Measurements from ENCODE around the gene CCDC71.

Gene CCDC71

GRCh38 chr3:49163609-49164008 lies 2.5 kb downstream of the CCDC71 start:
- H3K27ac ChIP-seq (ENCODE audit: low read length), result no peak overlapping the region
- H2AFZ ChIP-seq (ENCODE audit: low read depth, low read length), result no peak overlapping the region
- H3K9me3 ChIP-seq (ENCODE audit: insufficient read depth, low read length, severe bottlenecking), result peaks cover 7% of the 10 kb centered on the region
- H3K4me1 ChIP-seq (ENCODE audit: insufficient read depth, low read length), result peaks cover 29% of the 10 kb centered on the region
- H3K27me3 ChIP-seq (ENCODE audit: insufficient read depth, low read length, poor library complexity), result no peaks in the 10 kb centered on the region
- H3K4me3 ChIP-seq (ENCODE audit: low read depth in 1 of 2, low read length in 2 of 2), result no peak overlapping the region
- TF ChIP-seq CTCF (IDR thresholded peaks at IDR 0.05; ENCODE audit: borderline replicate concordance, extremely low read depth, low read length, poor library complexity, severe bottlenecking), result no peak
- peaks cover 44% of the 10 kb centered on the region for H3K79me2 ChIP-seq (ENCODE audit: insufficient read depth, low read length)
- DNase-seq (no peak), ATAC-seq (ENCODE audit: insufficient read depth, low read depth) (no peak)
- no peak overlapping the region for H3K9ac ChIP-seq (ENCODE audit: low read depth, low read length)
- H3K4me2 ChIP-seq (ENCODE audit: insufficient read depth, low read length), result peak overlapping the region; percentile 74; the same call in 1 of the 2 replicates
- peaks cover 37% of the 10 kb centered on the region for H4K20me1 ChIP-seq (ENCODE audit: insufficient read depth, low read length)
- H3K36me3 ChIP-seq (ENCODE audit: insufficient read depth, low read length), result peaks cover 40% of the 10 kb centered on the region

- H3K9me3 ChIP-seq (ENCODE audit: insufficient read depth, low read length, severe bottlenecking), result peaks cover 7% of the 10 kb centered on the region
- no peak for ATAC-seq (ENCODE audit: insufficient read depth, low read depth)
- H4K20me1 ChIP-seq (ENCODE audit: insufficient read depth, low read length), result peaks cover 37% of the 10 kb centered on the region
- DNase-seq, result no peak
- no peaks in the 10 kb centered on the region for H3K27me3 ChIP-seq (ENCODE audit: insufficient read depth, low read length, poor library complexity)
- H3K4me2 ChIP-seq (ENCODE audit: insufficient read depth, low read length), result no peak overlapping the region
- TF ChIP-seq CTCF (IDR thresholded peaks at IDR 0.05; ENCODE audit: borderline replicate concordance, extremely low read depth, low read length, poor library complexity, severe bottlenecking) (no peak), EZH2 (IDR thresholded peaks at IDR 0.05; ENCODE audit: borderline replicate concordance, low read depth, low read length, severe bottlenecking) (no peak)
- peaks cover 40% of the 10 kb centered on the region for H3K36me3 ChIP-seq (ENCODE audit: insufficient read depth, low read length)
- H2AFZ ChIP-seq (ENCODE audit: low read depth, low read length), result no peak overlapping the region
- H3K9ac ChIP-seq (ENCODE audit: low read depth, low read length), result no peak overlapping the region
- no peak overlapping the region for H3K27ac ChIP-seq (ENCODE audit: low read length)
- H3K4me1 ChIP-seq (ENCODE audit: insufficient read depth, low read length), result peaks cover 29% of the 10 kb centered on the region
- H3K79me2 ChIP-seq (ENCODE audit: insufficient read depth, low read length), result peaks cover 44% of the 10 kb centered on the region
- H3K4me3 ChIP-seq (ENCODE audit: low read depth in 1 of 2, low read length in 2 of 2), result no peak overlapping the region
Measured at GRCh38 chr3:49162751-49163419, 3.2 kb downstream of the CCDC71 start.

GRCh38 chr3:49161808-49162530 lies 4.2 kb downstream of the CCDC71 start:
- H3K9ac ChIP-seq (ENCODE audit: low read depth, low read length), result no peak overlapping the region
- no peak overlapping the region for H3K27ac ChIP-seq (ENCODE audit: low read length)
- H3K4me1 ChIP-seq (ENCODE audit: insufficient read depth, low read length), result peaks cover 27% of the 10 kb centered on the region
- peaks cover 37% of the 10 kb centered on the region for H4K20me1 ChIP-seq (ENCODE audit: insufficient read depth, low read length)
- DNase-seq (no peak), ATAC-seq (ENCODE audit: insufficient read depth, low read depth) (no peak)
- H2AFZ ChIP-seq (ENCODE audit: low read depth, low read length), result no peak overlapping the region
- no peak overlapping the region for H3K4me2 ChIP-seq (ENCODE audit: insufficient read depth, low read length)
- no peak overlapping the region for H3K4me3 ChIP-seq (ENCODE audit: low read depth in 1 of 2, low read length in 2 of 2)
- peaks cover 44% of the 10 kb centered on the region for H3K79me2 ChIP-seq (ENCODE audit: insufficient read depth, low read length)
- no peak for TF ChIP-seq CTCF (IDR thresholded peaks at IDR 0.05; ENCODE audit: borderline replicate concordance, extremely low read depth, low read length, poor library complexity, severe bottlenecking)
- no peak for TF ChIP-seq EZH2 (IDR thresholded peaks at IDR 0.05; ENCODE audit: borderline replicate concordance, low read depth, low read length, severe bottlenecking)
- H3K27me3 ChIP-seq (ENCODE audit: insufficient read depth, low read length, poor library complexity), result no peaks in the 10 kb centered on the region
- H3K9me3 ChIP-seq (ENCODE audit: insufficient read depth, low read length, severe bottlenecking), result peaks cover 6% of the 10 kb centered on the region
- peaks cover 40% of the 10 kb centered on the region for H3K36me3 ChIP-seq (ENCODE audit: insufficient read depth, low read length)
